HG03520 (cell line): ENCODE measurements around the gene MACROH2A1.
A peak's percentile ranks its signal among the peaks of the same experiment; 100 is the strongest.

ENCODE experiments used
- ATAC-seq: cut with Tn5 transposase; IDR thresholded peaks from one replicate; pipeline ENCODE4 v1.9.1; 2021; ENCODE audit warnings: mild to moderate bottlenecking, moderate library complexity; ENCODE audit not compliant: unreplicated experiment

Gene MACROH2A1

DNA sequence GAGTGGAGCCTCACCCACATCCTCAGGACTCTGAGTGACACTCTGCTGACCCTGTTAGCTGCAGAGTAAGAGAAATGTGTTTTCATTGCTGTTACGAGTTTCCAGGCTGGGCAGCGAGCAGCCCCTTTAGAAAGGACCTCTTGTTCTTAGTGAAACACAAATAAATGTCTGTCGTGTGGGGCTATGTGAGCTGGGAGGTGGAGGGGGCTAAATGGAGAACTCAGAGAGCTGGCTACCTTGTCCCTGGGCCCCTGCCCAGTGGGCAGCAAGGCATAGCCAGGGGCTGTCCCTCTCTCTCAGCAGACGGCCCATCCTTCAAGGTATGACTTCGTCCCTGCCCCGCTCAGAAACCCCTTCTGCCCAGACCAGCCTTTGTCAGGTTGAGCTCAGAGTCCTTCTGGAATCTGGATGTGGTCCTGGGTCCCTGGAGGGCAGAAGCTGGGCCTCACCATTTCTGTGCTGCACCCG lies 38.0 kb upstream of the MACROH2A1 start:
- ATAC-seq: no peak

DNA sequence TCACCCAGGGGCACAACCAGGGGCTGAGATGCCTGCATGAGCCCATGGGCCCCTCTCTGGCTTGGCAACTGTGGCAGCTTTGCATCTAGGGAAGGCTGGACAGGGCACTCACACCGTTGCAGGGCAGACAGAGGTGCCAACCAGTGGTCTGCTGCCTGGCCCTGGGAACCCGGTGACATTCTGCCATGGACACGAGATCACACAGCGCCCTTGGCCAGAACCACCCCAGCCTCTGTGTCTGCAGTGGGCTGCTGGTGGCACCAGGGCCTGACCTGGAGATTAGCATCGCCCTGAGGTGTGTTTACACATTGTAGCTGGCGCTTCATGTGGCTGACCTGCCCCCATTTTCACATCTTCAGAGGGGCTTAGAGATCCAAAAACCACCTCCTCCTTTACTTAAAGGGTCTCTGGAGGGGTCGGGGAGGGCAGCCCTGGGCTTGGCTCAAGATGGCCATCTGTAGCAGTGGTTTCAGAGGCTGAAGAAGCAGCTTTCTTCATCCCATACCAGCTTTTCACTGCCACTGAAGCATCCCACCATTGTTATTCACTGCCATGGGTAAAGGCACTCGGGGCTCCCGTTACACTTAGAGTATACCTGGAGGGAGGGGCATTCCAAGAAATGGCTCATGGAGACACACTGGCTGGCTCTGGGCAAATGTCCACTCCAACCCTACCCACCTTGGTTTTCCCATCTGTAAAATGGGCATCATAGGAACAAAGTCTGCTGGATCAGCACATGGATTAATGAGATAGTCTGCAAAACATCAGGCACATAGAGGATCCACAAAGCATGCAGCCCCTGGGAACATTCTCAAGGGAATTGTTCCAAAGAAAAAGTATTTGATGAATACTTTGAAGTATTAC lies 36.7 kb upstream of the MACROH2A1 start:
- ATAC-seq: no peak

DNA sequence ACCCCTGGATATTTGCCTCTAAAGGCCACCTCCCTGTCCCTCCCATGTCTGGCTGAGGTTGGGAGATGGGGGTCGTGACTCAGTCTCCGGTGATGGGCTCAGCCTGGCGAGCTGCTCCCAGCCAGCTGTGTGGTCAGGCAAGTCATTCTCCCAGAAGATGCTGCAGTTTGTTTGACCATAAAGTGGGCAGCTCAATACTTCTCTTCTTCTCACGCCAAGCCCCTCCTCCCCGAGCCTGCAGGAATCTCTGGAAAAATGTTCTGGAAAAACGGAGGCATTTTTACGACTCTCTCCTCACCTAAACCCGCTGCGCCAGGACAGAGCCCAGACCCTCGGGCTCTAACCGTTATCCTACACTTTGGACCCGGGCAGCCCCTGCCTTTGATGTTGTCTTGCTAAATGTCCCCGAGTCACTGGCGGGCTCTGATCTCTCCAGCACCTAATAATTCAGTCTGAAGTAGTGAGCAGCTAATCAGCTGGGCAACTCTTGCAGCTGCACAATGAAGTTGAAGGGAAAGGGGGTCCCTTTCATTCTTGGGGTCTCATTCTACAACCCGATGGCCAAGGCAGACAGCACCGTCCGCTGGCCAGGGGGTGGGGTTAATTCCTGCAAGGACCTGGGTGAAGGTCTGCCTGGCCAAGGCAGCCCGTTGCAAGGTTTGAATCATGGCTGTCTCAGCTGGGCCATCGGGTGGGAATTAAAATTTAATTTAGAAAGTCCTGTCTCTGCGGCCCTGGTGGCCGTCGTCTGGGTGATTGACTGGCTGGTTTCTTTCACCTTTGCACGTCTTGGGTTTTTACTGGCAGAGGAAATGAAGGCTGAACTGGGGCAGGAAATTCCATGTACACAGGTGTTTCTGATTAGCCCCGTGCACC lies 35.8 kb upstream of the MACROH2A1 start:
- no peak for ATAC-seq

DNA sequence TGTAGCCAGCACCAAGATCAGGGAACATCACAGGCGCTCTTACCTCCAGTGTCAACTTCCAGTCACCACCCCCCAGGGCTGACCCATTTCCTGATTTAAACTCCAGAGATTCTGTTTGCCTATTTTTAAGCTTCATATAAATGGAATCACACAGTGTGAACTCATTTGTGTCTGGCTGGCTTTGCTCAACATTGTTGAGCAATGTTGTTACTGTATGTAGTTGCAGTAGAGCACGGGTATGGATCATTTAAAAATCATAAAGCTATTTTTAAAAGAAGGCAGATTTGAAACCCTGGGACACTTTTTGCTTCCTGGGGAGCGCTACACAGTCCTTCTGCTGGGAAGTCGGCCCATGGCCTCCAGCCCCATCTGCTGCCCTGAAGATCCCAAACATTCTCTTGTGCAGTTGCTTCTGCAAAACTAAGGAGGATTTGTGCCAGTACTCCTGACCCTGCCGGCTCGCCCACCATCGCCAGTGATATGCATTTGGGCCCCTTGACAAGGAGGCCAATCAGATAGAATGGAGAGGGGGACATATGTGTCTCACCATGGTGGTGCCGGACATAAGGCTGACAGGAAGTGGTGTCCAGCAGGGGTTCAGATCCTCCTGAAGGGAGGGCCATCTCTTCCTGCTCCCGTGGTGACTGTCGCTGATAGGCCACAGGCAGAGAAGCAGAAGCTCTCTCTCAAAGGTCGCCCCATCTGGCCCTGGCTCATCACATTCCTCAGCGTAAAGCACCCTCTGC lies 34.8 kb upstream of the MACROH2A1 start:
- no peak for ATAC-seq

DNA sequence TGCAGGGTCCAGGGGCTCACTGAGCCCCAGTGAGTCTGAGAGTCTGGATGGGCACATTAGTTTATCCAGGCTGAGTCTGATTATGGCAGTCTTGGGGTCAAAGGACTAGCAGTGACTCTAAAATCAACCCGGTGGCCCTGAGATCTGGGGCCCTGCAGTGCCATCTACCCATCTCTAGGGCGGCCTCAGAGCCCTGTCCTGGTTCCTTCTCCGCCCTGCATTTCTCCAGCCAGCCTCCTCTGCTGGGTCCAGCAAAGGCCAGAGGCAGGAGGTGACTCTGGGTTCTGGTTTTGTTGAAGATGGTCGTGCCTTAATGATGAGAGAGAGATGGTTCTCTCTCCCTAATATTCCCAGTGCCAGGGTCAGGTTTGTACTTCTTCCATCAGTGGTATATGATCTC lies 33.1 kb upstream of the MACROH2A1 start:
- no peak for ATAC-seq

DNA sequence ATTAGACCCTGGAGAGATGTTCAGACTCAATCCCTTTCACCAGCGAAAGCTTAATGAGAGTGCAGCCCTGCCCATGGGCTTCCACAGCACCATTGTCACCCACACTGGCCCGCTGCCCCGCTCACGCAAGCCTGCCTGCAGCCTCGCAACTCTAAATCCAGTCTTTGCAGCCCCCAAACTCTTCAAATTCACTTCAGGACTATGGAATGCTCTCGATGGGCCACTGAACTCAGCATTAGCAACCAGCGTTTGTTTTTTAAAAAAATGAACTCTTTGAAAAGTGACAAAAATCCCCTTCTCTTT lies 31.1 kb upstream of the MACROH2A1 start:
- ATAC-seq: no peak

DNA sequence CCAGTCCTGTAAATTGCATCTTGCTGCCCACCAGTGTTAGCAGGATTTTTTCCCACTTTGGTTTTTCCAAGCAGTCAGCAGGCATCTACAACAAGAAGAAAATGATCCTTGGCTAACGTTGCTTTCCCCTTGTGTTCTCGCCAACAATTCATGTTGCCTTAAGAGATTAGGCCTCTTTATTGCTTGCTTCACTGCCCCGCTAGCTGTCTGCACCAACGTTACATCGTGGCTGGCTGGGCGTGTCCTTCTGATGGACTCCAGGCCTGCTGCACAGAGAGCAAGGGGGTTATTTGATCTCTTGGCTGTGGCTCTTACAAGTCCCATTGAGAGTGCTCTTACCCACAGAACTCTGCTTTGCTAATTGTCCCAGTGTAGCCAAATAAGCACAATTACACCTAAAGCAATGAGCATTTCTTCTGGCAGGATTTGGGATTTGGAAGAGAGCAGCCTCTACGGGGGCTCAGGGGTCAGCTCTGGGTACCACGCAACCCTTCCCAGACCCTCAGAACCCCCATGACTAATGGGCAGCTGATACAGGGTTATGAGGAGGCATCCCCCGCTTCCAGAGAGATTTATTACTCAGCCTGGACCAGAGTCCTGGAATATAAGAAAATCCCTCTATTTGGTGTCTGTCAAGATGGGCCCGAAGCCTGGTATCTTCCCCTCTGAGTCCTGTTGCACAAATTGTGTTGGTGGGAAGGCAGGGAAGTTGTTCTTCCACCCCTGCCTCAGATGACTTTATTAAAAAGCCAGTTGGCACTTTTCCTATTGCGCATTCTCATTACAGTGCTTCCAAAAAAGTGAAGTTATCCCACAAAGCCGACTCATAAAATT lies 30.5 kb upstream of the MACROH2A1 start:
- ATAC-seq: no peak

DNA sequence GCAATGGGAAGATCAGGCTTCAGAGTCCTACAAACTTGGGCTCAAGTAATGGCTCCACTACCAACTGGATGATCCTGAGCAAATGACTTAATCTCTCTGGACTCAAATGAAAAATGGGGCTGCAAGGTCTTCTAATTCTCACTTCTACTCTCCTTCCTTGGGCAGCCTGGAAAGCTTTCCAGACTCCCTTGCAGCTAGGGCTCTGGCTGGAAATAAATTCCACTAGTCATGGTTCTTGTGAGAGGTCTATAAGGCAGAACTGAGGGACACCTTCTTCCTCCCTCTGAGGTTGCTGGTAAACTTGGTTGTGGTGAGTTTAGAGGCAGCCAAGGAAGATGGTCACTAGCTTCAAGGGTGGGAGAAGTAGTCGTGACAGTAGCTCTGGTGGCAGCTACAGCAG lies 29.6 kb upstream of the MACROH2A1 start:
- no peak for ATAC-seq

DNA sequence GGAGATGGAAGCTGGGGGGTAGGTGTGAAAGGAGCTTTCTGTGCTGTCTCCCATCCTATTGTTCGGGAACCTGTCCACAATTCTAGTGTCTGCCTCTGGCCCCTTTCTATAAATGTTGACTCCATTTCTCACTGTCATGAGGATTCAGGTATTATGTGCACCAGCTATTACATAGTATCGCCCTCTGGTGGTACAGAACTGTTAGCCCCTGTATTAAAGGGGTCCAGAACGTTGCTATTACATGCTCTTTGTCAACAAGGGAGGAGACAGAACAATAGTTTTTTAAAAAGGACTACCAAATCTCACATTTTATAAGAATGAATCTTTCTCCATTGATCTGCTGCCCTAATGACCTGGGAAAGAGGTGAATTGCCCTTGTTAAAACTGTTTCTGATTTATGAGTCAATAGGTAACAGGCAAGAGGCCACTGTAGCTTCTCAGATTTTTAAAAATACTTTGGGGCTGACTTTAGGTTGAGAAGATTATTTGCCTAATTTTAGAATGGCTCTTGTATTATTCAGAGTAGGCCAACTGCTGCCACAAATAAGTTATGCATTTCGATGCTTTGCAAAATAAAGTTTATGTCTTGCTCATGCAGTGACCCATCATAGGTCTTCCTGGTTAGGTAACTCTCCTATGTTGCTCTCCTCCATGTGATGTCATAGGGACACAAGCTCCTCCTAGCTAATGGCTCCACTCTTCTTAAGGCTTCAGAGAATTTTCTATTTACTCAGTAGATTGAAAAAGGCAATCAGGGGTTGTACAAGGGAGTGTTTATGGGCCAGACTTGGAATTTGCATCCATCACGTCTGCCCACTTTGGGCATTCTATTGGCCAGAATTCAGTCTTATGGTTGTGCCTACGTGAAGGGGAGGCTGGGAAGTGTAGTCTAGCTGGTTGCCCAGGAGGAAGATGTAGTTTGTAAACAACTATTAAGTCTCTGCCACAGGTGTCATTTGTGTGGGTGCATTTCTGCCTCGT lies 27.4 kb upstream of the MACROH2A1 start:
- ATAC-seq: peak; percentile 75

DNA sequence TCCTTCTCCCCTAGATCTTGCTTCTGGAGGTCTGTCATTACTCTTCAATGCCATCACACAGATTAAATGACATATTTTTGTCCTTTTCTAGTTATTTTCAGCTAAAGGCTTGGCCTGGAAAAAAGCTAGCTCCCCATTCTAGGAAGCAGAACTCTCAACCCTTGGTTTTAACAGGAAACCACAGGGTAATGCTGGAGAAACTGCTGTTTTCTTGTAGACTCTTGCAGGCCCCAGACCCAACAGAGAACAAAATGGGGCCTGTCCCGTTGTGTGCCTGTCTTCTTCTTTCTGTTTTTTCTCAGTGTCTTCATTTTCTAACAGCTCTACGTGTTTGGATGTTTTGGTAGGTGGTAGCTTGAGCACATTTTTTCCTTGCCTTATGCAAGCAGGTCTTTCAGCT lies 26.6 kb upstream of the MACROH2A1 start:
- ATAC-seq: no peak

DNA sequence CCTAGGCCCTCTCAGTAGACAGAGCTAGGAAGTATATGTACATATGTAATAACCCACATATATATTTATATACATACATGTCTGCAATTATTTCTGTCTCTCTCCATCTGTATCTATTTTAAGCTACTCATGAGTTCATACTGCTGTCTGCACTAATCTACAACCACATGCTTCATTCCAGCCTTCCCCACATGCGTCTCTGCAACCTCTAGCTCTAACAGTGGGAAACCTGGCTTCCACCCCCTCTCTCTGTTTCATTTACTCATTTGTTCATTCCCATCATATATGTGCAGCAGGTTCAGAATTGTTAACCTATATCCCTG lies 24.8 kb upstream of the MACROH2A1 start:
- ATAC-seq: no peak

DNA sequence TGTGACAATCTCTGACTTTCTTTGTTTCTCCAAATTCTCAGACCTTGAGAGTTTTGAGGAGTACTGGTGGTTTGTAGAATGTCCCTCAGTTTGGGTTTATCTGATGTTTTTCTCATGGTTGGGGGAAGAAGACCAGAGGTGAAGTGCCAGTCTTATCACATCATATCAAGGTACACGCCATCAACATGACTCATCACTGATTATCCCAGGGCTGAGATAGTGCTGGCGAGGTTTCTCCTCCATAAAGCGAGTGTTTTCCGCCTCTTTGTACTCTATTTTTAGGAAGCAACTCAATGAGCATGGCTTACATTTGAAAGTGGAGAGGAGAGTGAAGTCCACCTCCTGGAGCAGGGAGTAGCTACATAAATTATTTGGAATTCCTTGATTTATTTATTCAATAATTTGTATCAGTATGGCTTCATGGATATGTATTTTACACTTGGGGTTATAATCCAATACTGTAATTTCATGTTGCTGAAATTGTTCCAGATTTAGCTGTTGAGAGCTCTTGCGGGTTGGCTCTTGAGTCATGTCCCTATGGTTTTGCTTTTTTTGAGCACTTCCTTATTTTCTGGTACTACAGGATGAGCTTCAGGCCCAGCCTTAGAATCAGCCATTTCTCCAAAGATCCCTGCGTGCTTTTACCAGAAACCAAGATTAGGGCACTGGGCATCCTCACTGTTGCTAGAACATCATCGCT lies 24.3 kb upstream of the MACROH2A1 start:
- no peak for ATAC-seq

DNA sequence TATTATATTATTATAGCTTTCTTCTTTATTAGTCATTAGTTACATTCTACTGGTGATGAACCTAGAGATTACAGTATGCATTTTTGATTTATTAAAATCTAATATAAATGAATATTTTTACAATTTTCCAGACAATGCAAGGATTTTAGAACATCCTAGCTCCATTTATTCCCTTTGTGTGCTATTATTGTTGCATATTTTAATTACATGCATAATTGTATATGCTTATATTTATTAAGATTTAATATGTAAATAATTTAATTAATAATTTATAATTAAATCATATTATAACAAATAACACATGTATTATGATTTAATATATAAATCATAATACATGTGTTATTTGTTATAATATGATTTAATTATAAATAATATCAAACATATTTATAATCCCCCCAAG lies 23.4 kb upstream of the MACROH2A1 start:
- no peak for ATAC-seq

DNA sequence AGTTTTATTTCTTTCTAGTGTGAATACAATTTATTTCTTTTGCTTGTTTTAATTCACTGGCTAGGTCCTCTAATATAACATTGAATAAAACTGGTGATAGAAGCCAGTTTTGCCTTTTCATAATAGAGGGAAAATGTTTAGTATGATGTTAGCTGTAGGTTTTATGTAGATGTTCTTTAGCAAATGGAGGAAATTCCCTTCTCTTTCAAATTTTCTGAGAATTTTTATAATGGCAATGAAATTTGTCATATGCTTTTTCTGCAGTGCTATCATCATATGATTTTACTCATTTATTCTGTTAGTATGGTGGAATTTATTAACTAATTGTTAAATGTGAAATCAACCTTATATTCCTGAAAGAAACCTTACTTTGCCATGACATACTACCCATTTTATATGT lies 18.1 kb upstream of the MACROH2A1 start:
- ATAC-seq: no peak

DNA sequence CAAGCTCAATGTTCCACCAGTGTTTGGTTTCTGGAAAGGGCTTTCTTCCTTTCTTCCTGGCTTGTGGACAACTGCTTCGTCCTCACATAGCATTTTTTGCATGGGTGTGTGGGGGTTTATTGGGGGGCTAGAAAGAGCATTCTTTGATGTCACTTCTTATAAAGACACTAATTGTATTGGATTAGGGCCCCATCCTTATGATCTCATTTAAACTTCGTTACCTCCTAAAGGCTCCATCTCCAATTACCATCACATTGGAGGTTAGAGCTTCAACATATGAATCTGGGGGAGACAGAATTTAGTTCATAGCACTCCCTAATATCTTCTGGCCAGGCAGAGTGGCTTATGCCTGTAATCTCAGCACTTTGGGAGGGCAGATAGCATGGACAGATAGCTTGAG lies 6.1 kb upstream of the MACROH2A1 start:
- no peak for ATAC-seq

DNA sequence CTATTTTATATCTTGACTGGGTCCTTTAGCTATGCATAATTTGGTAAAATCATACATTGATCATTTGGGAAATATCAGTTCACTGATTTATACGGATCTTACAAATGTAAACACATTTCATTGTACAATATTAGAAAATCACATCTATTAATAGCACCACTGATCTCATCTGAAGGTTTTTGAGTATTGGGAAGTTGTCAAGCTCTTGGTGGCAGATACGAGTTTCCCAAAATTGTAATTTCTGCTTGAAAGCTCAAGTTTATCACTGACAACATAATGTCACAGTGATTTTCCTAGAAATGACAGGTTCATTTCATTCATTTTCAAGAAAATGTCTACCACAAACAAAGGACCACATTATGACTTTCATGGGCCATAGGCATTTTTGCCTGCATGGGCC lies 3.0 kb upstream of the MACROH2A1 start:
- ATAC-seq: no peak

DNA sequence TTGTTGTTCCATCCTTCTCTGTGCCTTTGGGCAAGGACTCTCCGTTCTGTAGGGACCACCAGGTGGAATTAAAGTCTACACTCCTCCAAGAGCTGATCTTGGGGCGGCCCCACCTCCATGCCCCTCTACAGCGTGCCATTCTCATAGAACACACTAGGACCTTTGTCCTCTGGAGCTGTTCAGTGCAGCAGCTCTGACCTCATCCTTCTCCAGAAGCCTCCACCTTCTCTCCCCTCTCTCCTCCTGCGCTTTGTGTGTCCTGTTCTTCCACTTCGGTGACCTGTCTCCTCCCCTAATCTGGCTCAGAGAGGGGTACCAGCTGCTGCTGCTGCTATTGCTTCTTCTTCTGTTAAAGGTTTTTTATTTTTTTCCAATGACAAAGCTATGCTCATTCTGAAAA lies 1.8 kb upstream of the MACROH2A1 start:
- ATAC-seq: no peak

DNA sequence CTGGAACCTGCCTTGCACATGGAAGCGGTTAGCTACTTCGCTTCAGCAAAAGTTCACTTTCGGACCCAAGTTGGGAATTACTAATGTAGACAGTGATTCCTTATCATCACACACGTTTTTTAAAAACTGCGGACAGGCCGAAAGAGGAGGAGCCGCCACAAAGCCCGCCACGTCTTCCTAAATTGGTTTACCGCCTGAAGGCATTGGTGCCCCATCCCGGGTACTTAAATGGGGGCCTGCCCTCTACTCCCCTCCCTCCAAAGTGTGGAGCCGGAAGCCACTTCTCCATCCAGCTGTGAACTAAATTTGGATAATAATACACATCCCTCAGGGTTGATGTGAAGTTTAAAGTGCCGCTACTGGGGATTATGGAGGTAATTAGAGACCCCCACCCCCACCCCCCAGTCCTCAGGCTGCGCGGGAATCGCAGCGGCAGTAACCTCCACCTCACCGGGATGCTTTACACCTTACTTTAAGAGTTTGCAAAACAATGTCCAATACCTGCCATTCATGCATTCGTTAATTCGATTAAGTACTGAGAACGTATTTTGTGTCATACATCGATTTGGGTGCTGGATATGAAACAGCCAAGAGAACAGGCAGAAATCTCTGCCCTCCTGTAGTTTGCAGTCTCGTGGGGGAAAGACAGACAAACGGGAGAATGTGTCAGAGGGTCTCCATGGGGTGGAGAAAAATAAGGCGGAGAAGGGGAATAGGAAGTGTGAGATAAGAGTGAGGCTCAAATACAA lies 937 bp upstream of the MACROH2A1 start:
- no peak for ATAC-seq
